Liver (tissue), 9 donors: ENCODE measurements around the gene CLCN5. TPM values are rescaled to one million over a fixed set of nuclear protein-coding genes. Genes with fewer than 3 reads are reported as not detected.

Source experiments
- DNase-seq: peaks from one replicate; pipeline ENCODE4 v3.0.0-alpha.2; 2017; ENCODE audit warnings: low spot score
- H3K27ac ChIP-seq, 2 donors: one replicate each; pipeline ENCODE4 v1.7.0; 2013; ENCODE audit warnings: inconsistent platforms in 2 of 2, low read length in 2 of 2, control low read depth in 1 of 2, low read depth in 1 of 2, mild to moderate bottlenecking in 1 of 2
- H3K27me3 ChIP-seq, 4 donors: one replicate each; pipeline versions ENCODE4 v1.6.1 to v1.7.0; 2013; ENCODE audit warnings: low read length in 3 of 4, inconsistent platforms in 1 of 4, mild to moderate bottlenecking in 1 of 4, moderate library complexity in 1 of 4; ENCODE audit not compliant: control insufficient read depth in 4 of 4, insufficient read depth in 4 of 4
- H3K36me3 ChIP-seq, 4 donors: one replicate each; pipeline versions ENCODE4 v1.6.1 to v1.7.0; 2013; ENCODE audit warnings: low read length in 3 of 4, mild to moderate bottlenecking in 3 of 4, low read depth in 1 of 4, moderate library complexity in 1 of 4; ENCODE audit not compliant: control insufficient read depth in 4 of 4, insufficient read depth in 3 of 4
- H3K4me1 ChIP-seq, 4 donors: one replicate each; pipeline versions ENCODE4 v1.6.1 to v1.7.0; 2013; ENCODE audit warnings: low read length in 3 of 4, mild to moderate bottlenecking in 3 of 4, moderate library complexity in 1 of 4; ENCODE audit not compliant: control insufficient read depth in 4 of 4, insufficient read depth in 4 of 4
- H3K4me3 ChIP-seq, 3 donors: one replicate each; pipeline versions ENCODE4 v1.6.1 to v1.7.0; 2013; ENCODE audit warnings: low read length in 3 of 3, control low read depth in 1 of 3, low read depth in 1 of 3, mild to moderate bottlenecking in 1 of 3
- H3K9ac ChIP-seq, 2 donors: one replicate each; pipeline ENCODE4 v1.7.0; 2013; ENCODE audit warnings: low read length in 2 of 2, mild to moderate bottlenecking in 2 of 2, moderate library complexity in 2 of 2, control low read depth in 1 of 2, low read depth in 1 of 2
- H3K9me3 ChIP-seq, 4 donors: one replicate each; pipeline versions ENCODE4 v1.6.1 to v1.7.0; 2013; ENCODE audit warnings: low read length in 3 of 4; ENCODE audit not compliant: control insufficient read depth in 4 of 4
- ATF3 ChIP-seq: IDR thresholded peaks from 2 replicates; pipeline ENCODE4 v1.6.1; 2016; ENCODE audit warnings: antibody characterized with exemption
- CTCF ChIP-seq: fragments of 150-350 bp; IDR thresholded peaks from 2 replicates; pipeline ENCODE4 v1.5.1; 2017; ENCODE audit warnings: improper control_type of control experiment, low read depth, low read length; ENCODE audit not compliant: missing input control
- EGR1 ChIP-seq, 2 donors: IDR thresholded peaks; 2 replicates each; pipeline ENCODE4 v1.6.1; 2016 to 2018; ENCODE audit warnings: antibody characterized with exemption in 2 of 2, low read depth in 2 of 2
- FOXA2 ChIP-seq: IDR thresholded peaks from 2 replicates; pipeline ENCODE4 v1.6.1; 2016; ENCODE audit warnings: antibody characterized with exemption
- GABPA ChIP-seq, 2 donors: IDR thresholded peaks in 1 of 2; conservative IDR thresholded peaks in 1 of 2; 2 replicates each; pipeline ENCODE4 v1.6.1; 2016; ENCODE audit warnings: antibody characterized with exemption in 2 of 2, mild to moderate bottlenecking in 1 of 2, moderate library complexity in 1 of 2
- HNF4A ChIP-seq, 2 donors: conservative IDR thresholded peaks; 2 replicates each; pipeline ENCODE4 v1.6.1; 2016; ENCODE audit warnings: antibody characterized with exemption in 2 of 2, mild to moderate bottlenecking in 2 of 2
- HNF4G ChIP-seq: IDR thresholded peaks from 2 replicates; pipeline ENCODE4 v1.6.1; 2016; ENCODE audit warnings: antibody characterized with exemption
- JUND ChIP-seq, 2 donors: IDR thresholded peaks; 2 replicates each; pipeline ENCODE4 v1.6.1; 2016; ENCODE audit warnings: antibody characterized with exemption in 2 of 2
- NR2F2 ChIP-seq: IDR thresholded peaks from 2 replicates; pipeline ENCODE4 v1.6.1; 2016; ENCODE audit warnings: antibody characterized with exemption
- RAD21 ChIP-seq, 2 donors: IDR thresholded peaks; 2 replicates each; pipeline ENCODE4 v1.6.1; 2016; ENCODE audit warnings: antibody characterized with exemption in 2 of 2, mild to moderate bottlenecking in 2 of 2
- REST ChIP-seq: IDR thresholded peaks from 2 replicates; pipeline ENCODE4 v1.6.1; 2016; ENCODE audit warnings: antibody characterized with exemption, mild to moderate bottlenecking
- RXRA ChIP-seq, 2 donors: IDR thresholded peaks; 2 replicates each; pipeline ENCODE4 v1.6.1; 2017 to 2018; ENCODE audit warnings: antibody characterized with exemption in 2 of 2, mild to moderate bottlenecking in 1 of 2
- SP1 ChIP-seq: IDR thresholded peaks from 2 replicates; pipeline ENCODE4 v1.6.1; 2018; ENCODE audit warnings: antibody characterized with exemption, mild to moderate bottlenecking
- TAF1 ChIP-seq: conservative IDR thresholded peaks from 2 replicates; pipeline ENCODE4 v1.6.1; 2016; ENCODE audit warnings: antibody characterized with exemption, mild to moderate bottlenecking
- YY1 ChIP-seq: IDR thresholded peaks from 2 replicates; pipeline ENCODE4 v1.6.1; 2016; ENCODE audit warnings: antibody characterized with exemption, mild to moderate bottlenecking
- ZBTB33 ChIP-seq: IDR thresholded peaks from 2 replicates; pipeline ENCODE4 v1.6.1; 2016; ENCODE audit warnings: antibody characterized with exemption
- polyA plus RNA-seq, 2 donors: library from polyadenylated mRNA; stranded (reverse) in 1 of 2; unstranded in 1 of 2; fragments of 200-250 nt in 1 of 2; fragments of >200 nt in 1 of 2; fragmentation: Nextera tagmentation in 1 of 2; extraction: Ambion mirVana in 1 of 2; gene quantifications; one replicate each; pipeline versions ENCODE4 v1.2.1 to v1.2.3, GENCODE V29; 2013 to 2015
- total RNA-seq, 2 donors: library from RNA; depleted of rRNA; stranded (reverse); fragments of >200 nt; gene quantifications; one replicate each; pipeline ENCODE4 v1.2.3, GENCODE V29; 2014
- donor health status: healthy.
- donor health status: healthy.
- donor health status: healthy.
- donor health status: healthy.
- donor health status: healthy.

Gene CLCN5
- total and polyA plus RNA-seq, 4 donors, result 5.6 to 56.1 (median 14.6) TPM

- no peak for TF ChIP-seq ZBTB33
- no peak for TF ChIP-seq EGR1 (IDR thresholded peaks at IDR 0.05; ENCODE audit: low read depth in 2 of 2)
- TF ChIP-seq RXRA (IDR thresholded peaks at IDR 0.05), result no peak
- TF ChIP-seq JUND (IDR thresholded peaks at IDR 0.05), result no peak
- no peak for TF ChIP-seq CTCF
- TF ChIP-seq HNF4A (conservative IDR thresholded peaks at IDR 0.05), result no peak
Measured at GRCh38 chrX:49999087-49999486, 76.7 kb downstream of the CLCN5 start (continued).

GRCh38 chrX:50000937-50001542 is 78.6 kb downstream of the CLCN5 start:
- H3K4me3 ChIP-seq, result no peak overlapping the region
- H3K27me3 ChIP-seq, result no peaks in the 10 kb centered on the region
- DNase-seq, result no peak
- TF ChIP-seq ATF3, result no peak
- TF ChIP-seq GABPA (IDR thresholded peaks at IDR 0.05 in 1 of 2, conservative IDR thresholded peaks at IDR 0.05 in 1 of 2), result no peak
- no peak for TF ChIP-seq SP1
- TF ChIP-seq FOXA2, result no peak
- TF ChIP-seq RXRA (IDR thresholded peaks at IDR 0.05), result no peak
- no peak for TF ChIP-seq CTCF
- no peak for TF ChIP-seq TAF1
- TF ChIP-seq JUND (IDR thresholded peaks at IDR 0.05), result no peak
- no peak for TF ChIP-seq EGR1 (IDR thresholded peaks at IDR 0.05; ENCODE audit: low read depth in 2 of 2)
- no peak for TF ChIP-seq RAD21 (IDR thresholded peaks at IDR 0.05)
- TF ChIP-seq HNF4G, result no peak
- no peak for TF ChIP-seq YY1
- no peak for TF ChIP-seq REST
- TF ChIP-seq NR2F2, result no peak
- H3K27ac ChIP-seq, result no peak overlapping the region
- H3K4me1 ChIP-seq, result no peaks in the 10 kb centered on the region
- H3K9ac ChIP-seq, result no peak overlapping the region
- no peaks in the 10 kb centered on the region for H3K9me3 ChIP-seq
- H3K36me3 ChIP-seq, result no peaks in the 10 kb centered on the region
